Suppressor macrophage treated with lipopolysaccharide for 4 hours (primary cell): Measurements from ENCODE around the gene KRT80.

ENCODE experiments used
- DNase-seq: peaks from one replicate; pipeline ENCODE4 v3.0.0-alpha.2; 2020

KRT80 gene

DNA sequence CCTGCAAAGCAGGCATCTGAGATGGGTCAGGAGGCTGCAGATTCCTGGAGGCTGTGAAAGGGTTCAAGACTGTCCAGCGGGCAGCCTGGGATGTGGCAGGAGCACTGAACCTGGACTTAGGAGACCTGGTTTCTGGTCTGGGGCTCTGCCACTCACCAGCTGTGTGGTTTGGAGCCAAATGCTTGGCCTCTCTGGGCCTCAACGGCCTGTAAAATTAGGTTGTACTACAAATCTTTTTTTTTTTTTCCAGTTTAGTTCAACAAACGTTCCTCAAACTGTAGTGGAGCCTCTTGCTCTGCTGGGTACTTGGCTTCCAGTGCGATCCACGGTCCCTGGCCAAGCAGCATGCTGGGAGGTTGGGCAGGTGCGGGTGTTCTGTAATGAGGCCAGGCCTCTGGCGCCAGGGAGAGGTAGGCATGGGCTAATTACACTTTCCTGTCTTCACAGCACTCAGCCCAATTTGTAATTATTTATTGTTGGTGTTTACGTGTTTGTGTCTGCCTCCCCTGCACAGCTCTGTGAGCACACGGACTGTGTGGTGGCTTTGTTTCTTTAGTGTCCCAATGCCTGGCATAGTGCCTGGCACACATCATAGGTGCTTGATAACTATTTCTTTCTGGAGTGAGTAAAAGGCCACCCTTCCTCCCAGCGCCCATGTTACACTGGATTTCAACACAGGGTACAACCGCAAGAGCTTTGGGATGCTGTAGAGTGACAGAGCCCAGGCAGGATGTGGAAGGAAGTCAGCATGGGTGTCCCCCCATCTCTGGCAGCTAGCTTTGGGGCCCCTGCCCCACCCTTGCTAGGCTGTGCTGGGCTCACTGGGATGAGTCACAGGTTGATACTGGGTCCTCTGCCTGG, 5.8 kb upstream of the KRT80 start:
- DNase-seq: peak; percentile 69

DNA sequence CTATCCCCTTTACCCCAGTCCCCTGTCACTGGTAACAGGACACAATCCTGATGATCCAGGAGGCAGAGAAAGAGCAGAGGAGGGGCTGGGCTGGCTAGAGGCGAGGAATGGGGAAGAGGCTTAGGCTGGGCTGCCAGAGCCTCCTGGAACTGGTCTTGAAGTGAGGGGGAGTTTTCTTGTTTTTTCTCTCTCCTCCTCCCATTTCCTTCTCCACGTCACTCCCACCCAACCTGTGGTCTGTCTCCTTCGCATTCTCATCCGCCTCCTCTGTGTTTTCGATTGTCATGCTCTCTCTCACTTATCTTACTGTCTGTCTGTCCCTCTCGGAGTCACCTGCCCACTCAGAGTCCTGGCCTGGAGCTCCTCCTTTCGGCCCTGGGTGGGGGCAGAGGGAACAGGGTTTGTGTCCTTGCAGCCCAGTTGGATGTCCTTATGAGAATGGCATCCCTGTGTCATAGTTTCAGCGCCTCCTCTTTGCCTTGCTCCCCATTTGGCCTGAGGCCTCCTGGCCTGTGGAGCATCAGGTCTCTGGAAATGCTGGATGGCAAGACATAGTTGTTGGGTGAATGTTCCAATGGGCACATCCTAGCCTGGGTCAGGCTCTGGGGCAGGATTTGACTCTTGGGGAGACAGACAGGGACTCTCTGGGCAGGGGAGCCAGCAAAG, 3.4 kb upstream of the KRT80 start:
- DNase-seq: peak; percentile 31

DNA sequence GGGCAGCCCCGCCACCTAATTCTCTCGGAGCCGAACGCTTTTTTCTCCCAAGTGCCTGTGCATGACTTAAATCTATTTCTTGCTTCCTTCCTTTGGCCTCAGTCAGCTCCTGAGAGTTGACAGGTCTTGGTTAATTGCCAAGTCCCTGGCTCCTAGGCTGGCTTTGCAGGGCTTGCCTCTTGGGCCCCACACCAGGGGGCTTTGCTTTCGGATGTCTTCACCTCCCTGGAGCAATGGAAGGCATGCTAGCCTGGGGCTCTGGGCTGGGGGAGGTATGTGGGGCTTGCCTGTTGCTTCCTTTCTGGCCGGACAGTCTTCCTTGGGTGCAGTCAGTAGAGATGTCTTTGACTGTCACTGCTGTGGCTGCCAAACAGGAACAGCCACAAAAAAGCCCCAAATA, 2.2 kb upstream of the KRT80 start:
- no peak for DNase-seq

DNA sequence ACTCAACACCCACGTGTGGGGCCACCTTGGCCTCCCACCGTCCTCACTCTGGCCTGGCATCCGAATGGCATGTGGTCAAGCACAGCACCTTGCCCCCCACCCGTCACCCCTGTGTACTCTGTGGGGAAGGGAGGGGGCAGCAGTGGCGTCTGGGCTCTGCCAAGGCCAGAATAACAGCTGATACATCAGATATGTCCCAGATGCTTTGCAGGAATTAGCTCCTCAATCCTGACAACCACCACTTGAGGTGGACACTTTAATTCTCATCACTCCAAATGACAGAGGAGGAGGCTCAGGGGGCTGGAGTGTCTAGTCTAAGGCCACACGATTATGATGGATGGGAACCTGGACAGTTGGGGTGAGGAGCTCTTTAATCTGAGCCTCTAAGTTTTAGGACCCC, 1.7 kb upstream of the KRT80 start:
- DNase-seq: no peak

DNA sequence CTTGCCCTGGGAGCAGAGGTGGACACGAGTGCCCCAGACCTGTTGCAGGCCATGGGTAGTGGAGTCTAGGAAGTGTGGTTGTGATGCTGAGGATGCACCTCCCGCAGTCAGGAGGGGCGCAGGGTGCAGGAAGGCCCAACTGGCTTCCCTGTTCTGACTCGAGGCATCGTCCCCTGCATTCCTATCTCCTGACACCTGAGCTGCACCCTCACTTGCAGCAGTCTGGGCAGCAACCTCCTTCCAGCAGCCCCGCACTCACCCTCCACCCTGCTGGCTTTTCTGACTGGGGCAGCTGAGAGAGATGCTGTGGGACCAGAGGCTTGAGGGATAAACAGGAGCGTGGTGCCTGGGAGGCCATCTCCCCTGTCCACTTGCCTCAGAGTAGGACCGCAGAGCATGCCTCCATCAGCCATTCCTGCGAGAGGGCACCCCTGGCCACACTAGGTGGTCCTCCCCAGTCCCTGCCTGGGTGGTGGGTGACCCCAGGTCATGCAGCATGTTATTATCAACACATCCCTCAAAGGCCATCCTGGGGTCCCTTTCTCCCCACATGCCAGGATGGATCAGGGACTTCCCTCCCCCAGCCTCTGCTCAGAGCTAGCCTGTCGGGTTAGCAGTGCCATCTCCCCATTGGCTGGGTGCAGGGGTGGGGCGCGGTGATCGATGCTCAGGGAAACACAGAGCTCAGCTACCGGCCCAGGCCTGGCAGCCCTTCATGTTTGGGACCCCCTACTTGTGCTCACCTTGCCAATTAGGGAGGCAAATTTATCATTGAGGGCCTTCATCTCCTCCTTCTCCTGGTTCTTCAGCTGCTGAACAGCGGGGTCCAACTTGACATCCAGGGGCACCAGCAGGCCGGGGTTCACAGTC, 719 bp downstream of the KRT80 start:
- no peak for DNase-seq

DNA sequence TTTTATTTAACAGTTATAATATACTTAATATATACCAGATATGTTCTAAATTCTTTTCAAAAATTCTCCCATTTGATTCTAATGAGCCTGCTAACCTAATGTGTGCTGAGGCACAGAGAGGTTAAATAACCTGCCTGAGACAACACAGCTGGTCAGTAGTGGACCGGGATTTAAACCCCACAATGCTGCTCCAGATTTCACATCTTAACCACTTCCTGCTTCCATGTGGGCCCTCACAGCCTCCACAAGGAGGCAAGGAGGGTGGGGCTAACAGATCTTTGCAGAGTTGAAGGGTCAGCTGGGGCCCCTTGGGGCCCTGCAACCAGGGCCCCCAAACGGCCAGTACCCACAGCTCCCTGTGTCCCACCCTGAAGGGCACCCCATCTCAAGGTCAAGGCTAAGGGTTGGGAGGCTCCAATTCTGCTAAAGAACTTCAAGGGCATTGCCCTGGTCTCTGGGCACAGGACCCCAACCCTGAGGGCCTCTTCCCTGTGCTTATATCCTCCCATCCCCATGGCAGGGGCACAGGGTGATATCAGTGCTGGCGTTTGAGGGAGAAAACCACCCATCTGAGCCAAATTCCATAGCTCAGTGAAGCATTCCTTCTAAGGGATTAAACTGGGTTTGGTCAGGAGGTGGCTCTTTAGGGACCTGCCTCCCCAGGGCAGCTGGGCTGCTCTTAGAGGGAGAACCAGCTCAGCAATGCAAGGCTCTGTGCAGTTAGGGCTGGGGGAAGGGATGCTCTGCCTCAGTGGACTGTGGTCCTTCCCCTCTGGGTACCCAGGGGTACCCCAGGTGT, 2.2 kb downstream of the KRT80 start:
- no peak for DNase-seq

DNA sequence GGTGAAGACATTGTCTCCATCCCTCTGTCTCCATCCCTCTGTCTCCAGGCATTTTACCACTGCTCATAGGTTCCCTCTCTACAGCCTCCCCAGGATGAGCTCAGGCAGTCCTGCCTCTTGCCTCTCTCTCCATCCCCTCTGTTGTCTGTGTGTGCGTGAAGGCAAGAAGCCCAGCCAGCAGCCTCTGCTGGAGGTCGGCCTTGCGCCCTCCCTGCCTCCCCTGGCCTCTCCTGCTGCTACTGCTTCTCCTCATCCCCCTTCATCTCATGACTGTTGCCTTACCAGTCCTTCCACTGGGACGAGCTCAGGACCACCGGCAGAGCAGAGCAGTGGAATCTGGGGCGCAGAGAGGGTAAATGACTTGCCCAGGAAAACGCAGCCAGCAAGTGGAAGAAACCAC, 3.2 kb downstream of the KRT80 start:
- no peak for DNase-seq

DNA sequence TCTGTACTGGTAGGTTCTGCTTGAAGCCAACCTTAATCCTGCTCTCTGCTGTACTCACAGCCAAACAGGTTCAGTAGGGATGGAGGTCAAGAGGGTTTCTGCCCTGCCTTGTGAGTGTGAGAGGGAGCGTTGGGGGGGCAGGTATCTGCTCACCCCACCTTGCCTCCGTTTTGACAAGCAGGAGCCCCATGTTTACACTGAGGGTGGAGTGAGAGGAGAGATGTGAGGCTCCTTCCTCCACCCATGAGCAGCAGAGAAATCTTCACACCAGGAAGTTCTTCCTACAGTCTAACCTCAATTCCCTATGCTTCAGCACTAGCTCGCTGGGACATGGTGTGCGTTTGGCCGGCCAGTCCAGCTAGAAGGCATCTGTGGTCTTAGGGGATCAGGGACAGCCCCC, 4.2 kb downstream of the KRT80 start:
- DNase-seq: no peak

DNA sequence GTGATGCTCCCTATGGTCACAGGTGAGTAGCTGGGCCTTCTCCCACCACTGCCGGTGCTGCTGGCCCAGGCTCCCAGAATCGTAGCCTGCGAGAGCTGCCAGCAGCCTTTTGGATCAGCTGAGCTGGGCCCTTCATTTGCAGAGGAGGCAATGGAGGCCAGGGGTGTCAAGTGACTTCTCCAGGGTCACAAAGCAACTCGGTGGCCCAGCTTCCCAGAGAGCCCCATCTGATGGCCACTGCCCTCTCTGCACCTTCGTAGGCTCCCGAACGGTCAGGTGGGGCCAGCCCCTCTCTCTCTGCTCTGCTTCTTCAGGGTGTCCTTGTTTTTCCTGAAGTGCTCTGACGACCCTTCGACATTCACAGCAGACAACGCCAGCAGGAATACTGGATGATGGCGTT, 4.6 kb downstream of the KRT80 start:
- no peak for DNase-seq

DNA sequence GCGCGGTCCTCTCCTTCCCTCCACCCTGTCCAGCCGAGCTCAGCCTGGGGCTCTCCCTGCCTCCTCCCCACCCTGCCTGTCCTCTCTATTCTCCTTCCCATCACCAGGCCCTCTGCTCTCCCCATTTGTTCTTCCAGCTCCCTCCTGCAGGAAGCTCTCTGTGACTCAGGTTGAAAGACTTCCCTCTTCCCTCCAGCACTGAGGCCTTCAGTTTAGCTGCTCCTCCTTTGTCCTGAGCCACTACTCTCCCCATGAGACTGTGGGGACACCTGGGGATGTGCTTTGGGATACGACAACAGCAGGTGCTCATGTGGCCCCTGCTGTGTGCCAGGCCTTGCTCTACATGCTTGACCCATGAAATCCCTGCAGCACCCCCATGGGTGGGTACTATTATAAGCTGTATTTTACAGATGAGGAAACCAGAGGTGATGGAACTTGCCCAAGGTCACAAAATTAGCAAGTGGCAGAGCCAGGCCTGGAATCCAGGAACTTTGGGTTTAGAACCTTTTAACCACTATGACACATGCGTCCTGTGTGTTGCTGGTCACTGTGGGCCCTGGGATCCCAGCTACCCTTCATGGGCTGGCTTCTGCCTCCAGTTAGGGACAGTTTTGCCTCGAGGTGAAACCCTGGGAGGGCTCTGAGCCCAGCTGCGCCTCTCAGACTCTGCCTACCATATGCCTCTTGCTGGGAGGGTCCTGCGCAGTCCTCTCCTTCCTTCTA, 5.5 kb downstream of the KRT80 start:
- no peak for DNase-seq

DNA sequence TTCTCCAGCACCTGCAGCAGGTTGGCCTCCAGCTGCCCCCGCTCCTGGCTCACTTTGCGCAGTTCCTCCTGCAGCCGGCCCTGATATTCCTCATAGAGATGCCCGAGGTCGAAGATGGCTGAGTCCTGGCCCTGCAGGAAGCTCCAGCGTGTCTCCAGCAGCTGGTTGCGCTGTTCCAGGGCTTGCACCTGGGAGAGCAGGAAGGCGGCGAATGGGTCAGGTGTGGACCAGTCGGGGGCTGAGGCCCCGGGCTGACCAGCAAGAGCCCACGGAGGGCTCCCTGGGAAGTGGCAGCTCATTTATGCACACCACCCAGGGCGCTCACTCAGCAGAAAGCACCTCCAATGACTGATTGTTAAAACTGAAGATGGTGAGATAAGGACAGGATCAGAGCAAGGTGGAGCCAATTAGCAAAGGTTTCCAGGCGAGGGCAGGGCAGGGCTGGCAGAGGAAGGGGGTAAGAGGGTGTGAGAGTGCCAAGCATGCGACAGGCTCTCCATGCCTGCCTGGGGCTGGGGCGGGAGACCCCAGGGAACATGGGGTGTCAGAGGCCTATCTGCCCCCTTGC, 6.3 kb downstream of the KRT80 start:
- DNase-seq: no peak

DNA sequence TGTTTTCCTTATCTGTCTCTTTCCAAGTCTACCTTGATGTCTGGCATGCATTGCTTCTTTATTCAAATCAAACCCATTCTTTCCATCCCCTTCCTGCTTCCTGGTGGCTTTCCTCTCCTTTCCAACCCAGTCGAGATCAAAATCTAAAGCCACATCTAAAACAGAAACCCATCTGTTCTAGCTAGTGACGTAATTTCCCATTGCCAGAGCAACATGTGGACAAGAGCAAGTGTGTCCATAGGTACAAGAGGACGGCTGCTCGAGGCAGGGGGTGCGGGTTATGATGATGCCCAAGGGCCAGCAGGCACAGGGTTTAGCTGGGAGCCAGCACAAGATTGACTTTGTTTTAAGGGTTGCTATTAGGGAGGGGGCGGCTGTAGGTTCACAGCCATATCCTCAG, 7.0 kb downstream of the KRT80 start:
- no peak for DNase-seq

DNA sequence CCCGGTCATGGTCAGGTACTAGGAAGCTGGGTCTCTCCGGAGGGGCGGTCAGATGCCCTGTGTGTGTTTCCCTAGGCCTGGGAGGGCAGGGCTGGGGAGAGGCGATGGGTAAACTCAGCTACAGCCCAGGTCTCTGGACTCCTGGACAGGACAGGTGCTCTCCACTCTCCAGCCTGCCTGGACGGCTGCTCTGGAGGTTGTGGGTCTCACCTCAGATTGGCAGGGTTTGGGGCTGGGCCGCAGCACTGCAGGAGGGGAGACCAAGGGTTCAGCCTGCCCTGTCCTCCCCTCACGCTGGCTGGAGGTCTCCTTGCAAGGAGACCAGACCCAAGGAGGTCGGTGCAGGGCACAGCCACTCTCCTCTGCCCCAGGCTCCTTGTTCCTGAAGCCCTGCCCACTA, 7.8 kb downstream of the KRT80 start:
- DNase-seq: no peak

DNA sequence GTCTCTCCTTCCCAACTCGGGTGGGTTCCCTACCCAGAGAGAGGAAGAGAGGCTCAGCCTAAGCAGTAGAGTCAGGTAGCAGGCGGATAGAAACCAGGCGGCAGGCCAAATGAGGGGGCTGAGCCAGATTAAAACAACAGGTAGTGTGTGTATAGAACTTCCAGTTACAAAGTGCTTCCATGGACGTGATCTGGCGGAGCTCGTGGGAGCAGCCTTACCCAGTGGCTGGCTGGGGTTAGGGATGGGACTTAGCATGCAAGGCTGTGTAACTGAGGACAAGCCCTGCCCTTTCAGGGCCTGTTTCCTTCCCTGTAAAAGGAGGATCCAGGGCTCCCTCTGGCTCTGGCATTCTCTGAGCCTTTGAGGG, 8.3 kb downstream of the KRT80 start:
- no peak for DNase-seq

DNA sequence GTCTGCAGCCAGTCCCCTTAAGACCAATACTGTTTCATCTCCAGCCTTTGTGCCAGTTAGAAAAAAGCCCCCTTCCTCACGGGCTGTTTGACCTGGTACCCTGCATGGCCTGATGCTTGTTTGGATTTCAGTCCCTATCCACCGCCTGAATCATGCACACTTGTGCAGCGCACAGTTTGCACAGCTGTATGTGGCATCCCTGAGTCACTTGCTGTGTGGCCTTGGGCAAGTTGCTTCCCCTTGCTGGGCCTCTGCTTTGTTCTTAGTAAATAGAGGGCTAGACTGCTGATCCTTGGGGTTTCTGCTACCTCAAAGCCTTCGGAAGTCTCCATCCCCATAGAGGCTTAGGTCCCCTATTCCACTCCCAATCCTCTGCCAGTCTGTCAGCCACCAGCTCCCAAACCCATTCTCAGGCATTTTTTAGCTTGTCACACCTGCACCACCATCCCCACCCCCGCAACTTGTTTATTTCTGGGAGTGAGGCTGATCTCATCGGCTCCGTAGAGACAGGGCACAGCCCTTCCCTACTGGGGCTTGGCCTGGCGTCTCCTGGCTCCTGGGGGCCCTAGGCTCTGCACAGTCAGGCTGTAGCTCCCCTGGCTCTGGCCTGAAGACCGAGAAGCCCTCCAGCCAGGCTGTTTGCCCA, 8.8 kb downstream of the KRT80 start:
- DNase-seq: no peak

DNA sequence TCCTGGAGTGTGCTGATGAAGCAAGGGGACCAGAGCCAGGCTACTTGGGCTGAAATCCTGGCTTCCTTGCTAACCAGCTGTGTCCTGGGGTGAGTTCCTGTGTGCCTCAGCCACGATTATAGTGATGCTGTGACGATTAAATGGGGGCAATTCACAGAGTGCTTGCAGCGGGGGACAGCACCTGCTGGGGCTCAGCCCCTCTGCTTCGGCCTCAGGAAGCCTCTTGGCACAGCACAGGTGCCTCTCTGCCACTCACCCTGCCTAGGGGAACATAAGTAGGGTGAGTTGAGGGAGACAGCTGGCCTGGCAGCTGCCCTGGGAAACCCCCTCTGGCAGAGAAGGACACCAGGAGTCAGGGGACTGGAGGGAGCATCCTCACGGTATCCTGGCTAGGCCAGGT, 9.4 kb downstream of the KRT80 start:
- no peak for DNase-seq

DNA sequence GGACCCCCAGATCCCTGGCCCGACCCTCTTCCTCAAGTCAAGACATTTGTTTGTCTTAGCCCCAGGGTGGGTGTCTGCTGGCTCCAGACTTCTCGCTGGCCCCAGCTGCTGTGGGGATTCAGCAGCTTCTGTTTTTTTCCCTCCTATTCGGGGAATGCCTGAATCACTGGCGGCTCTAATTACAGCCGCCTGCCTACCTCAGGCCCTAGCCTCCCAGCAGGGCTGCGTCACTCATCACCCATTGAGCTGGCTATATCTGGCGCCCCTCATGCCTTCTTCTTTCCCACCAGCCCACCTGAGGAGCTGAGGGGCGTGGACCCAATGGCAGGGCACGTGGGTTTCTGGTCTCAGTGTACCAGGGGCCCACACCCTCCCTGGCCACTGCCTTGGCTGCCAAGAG, 10.1 kb downstream of the KRT80 start:
- DNase-seq: no peak

DNA sequence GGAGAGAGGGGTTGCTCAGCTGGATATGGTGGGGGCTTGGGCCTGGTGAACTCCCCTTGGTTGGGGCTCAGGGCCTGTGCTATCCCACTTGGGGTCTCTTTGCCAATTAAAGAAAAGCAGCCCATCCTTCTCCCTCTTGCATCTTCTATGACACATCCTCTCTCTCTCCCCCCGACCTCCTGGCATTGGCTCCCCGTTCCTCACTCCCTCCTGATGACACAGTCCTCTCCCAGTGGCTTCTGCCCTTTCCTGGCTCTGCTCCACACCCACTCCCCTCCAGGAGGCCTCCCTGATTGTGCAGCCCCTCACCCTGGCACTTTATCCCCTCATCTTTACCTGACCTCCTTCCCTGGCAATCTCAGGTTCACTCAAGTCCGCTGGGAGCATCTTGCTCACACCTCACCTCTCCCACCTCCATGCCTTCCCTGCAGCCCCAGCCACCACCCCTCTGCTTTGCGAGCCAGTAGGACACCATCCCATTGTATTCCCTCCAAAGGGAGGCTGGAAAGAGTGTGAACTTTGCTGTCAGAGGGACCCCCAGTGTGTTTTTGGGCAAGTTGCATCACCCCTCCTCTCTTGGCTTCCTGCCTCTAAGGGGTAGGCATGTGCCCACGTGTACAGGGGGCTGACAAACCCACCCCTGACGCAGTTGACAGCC, 10.7 kb downstream of the KRT80 start:
- no peak for DNase-seq

DNA sequence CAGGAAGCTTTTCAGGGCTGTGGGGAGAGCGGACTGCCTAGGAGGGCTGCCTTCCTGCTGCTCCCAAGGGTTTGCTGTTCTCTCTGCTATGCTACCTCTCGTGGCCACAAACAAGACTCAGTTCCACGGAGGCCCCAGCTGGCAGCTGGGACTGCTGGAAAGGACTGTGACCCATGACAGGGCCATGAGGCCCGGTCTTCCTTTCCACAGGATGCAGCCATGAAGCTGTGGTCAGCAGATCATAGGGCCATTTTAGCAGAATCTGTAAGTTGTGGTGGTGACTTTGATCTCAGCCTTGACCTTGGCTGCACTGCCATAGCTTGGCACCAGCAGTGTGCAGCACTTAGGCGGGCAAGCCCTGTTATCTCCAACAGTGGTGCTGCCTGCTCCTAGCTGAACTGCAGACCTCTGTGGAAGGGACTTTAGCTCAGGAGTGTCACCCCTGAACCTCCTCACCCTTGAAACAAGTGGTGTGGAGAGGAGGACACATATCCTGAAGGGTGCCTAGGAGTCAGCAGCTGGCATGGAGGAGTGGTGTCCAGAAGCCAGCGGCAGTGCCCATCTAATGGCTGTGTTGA, 12.3 kb downstream of the KRT80 start:
- no peak for DNase-seq

DNA sequence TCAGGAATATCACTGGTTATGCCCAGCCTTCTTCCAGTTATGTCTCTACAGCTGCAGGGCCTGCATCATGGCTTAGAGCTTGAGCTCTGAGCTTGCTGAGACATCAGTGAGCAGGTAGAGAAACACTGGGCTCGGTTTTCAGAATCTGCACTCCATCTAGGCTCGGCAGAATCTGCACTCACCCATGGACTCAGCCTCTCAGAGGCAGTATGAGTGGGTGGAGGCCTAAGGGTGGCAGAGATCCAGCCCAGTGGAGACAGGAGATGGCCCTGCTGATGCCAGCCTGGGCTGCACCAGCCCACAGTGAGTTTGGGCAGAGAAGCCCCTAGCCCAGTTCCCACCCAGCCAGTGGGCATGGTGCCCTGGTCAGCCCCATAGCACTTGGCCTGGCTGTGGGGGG, 12.8 kb downstream of the KRT80 start:
- no peak for DNase-seq
